ENCODE measurements around the gene TMEM115.

DNA sequence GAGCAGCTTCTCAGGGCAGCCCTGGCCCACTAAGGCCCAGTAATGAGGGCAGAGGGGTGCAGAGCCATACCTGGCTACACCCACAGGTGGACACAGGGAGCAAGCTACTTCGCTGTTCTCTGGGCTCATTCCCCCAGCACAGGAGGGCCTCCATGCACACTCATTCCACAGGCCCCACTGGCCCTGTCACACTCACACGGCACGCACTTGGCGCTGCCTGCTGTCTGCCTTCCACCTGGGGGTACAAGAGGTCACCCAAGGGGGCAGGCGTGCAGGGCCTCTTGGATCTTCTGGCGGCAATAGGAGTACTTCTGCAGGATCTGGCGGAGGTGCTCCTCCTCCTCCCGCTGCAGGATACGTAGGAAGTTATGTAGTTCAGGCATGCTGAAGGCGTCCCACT, 29.0 kb downstream of the TMEM115 start:
- TF ChIP-seq ZC3H10 (CRISPR knock-in tag; IDR thresholded peaks at IDR 0.05): no peak
- no peak for TF ChIP-seq CSDC2 (CRISPR knock-in tag; IDR thresholded peaks at IDR 0.05)
- TF ChIP-seq, protein P1, sequence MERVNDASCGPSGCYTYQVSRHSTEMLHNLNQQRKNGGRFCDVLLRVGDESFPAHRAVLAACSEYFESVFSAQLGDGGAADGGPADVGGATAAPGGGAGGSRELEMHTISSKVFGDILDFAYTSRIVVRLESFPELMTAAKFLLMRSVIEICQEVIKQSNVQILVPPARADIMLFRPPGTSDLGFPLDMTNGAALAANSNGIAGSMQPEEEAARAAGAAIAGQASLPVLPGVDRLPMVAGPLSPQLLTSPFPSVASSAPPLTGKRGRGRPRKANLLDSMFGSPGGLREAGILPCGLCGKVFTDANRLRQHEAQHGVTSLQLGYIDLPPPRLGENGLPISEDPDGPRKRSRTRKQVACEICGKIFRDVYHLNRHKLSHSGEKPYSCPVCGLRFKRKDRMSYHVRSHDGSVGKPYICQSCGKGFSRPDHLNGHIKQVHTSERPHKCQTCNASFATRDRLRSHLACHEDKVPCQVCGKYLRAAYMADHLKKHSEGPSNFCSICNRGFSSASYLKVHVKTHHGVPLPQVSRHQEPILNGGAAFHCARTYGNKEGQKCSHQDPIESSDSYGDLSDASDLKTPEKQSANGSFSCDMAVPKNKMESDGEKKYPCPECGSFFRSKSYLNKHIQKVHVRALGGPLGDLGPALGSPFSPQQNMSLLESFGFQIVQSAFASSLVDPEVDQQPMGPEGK (CRISPR knock-in tag; IDR thresholded peaks at IDR 0.05; ENCODE audit: borderline replicate concordance): no peak
- TF ChIP-seq OSR1 (CRISPR knock-in tag; IDR thresholded peaks at IDR 0.05): no peak
- TF ChIP-seq, protein P2, sequence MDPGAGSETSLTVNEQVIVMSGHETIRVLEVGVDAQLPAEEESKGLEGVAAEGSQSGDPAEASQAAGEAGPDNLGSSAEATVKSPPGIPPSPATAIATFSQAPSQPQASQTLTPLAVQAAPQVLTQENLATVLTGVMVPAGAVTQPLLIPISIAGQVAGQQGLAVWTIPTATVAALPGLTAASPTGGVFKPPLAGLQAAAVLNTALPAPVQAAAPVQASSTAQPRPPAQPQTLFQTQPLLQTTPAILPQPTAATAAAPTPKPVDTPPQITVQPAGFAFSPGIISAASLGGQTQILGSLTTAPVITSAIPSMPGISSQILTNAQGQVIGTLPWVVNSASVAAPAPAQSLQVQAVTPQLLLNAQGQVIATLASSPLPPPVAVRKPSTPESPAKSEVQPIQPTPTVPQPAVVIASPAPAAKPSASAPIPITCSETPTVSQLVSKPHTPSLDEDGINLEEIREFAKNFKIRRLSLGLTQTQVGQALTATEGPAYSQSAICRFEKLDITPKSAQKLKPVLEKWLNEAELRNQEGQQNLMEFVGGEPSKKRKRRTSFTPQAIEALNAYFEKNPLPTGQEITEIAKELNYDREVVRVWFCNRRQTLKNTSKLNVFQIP (CRISPR knock-in tag; IDR thresholded peaks at IDR 0.05; ENCODE audit: borderline replicate concordance, low read depth): no peak
- TF ChIP-seq, protein P3, sequence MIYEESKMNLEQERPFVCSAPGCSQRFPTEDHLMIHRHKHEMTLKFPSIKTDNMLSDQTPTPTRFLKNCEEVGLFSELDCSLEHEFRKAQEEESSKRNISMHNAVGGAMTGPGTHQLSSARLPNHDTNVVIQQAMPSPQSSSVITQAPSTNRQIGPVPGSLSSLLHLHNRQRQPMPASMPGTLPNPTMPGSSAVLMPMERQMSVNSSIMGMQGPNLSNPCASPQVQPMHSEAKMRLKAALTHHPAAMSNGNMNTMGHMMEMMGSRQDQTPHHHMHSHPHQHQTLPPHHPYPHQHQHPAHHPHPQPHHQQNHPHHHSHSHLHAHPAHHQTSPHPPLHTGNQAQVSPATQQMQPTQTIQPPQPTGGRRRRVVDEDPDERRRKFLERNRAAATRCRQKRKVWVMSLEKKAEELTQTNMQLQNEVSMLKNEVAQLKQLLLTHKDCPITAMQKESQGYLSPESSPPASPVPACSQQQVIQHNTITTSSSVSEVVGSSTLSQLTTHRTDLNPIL (CRISPR knock-in tag; IDR thresholded peaks at IDR 0.05; ENCODE audit: low read depth): no peak
- no peak for TF ChIP-seq PPARA (CRISPR knock-in tag; IDR thresholded peaks at IDR 0.05; ENCODE audit: borderline replicate concordance)
- no peak for TF ChIP-seq TOX (CRISPR knock-in tag; IDR thresholded peaks at IDR 0.05; ENCODE audit: borderline replicate concordance)
- TF ChIP-seq ZNF565 (CRISPR knock-in tag; conservative IDR thresholded peaks at IDR 0.05; ENCODE audit: low read depth): no peak
- TF ChIP-seq, protein P4, sequence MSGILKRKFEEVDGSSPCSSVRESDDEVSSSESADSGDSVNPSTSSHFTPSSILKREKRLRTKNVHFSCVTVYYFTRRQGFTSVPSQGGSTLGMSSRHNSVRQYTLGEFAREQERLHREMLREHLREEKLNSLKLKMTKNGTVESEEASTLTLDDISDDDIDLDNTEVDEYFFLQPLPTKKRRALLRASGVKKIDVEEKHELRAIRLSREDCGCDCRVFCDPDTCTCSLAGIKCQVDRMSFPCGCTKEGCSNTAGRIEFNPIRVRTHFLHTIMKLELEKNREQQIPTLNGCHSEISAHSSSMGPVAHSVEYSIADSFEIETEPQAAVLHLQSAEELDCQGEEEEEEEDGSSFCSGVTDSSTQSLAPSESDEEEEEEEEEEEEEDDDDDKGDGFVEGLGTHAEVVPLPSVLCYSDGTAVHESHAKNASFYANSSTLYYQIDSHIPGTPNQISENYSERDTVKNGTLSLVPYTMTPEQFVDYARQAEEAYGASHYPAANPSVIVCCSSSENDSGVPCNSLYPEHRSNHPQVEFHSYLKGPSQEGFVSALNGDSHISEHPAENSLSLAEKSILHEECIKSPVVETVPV (CRISPR knock-in tag; IDR thresholded peaks at IDR 0.05): no peak
- no peak for TF ChIP-seq BACH2 (CRISPR knock-in tag; IDR thresholded peaks at IDR 0.05; ENCODE audit: borderline replicate concordance)
- TF ChIP-seq ESRRG (CRISPR knock-in tag; IDR thresholded peaks at IDR 0.05): no peak
- TF ChIP-seq ZFP30 (CRISPR knock-in tag; IDR thresholded peaks at IDR 0.05): no peak

All from SK-N-SH treated with all-trans-retinoic acid at 6 μM for 48 hours (cell line).